Sigmoid colon (tissue), 4 donors: ENCODE data around the gene SEH1L.

ENCODE experiments used
- CTCF ChIP-seq, 4 experiments: fragments of 450-650 bp in 3 of 4; fragments of 200-600 bp in 1 of 4; IDR thresholded peaks; one replicate each; pipeline ENCODE4 v1.5.1; 2016 to 2019; ENCODE audit warnings: antibody characterized with exemption in 4 of 4, mild to moderate bottlenecking in 3 of 4, moderate library complexity in 2 of 4
- POLR2AphosphoS5 ChIP-seq, 4 donors: sonication (generic); formaldehyde crosslinking; IDR thresholded peaks; one replicate each; pipeline ENCODE4 v1.6.1; 2017; ENCODE audit warnings: antibody characterized with exemption in 4 of 4

- TF ChIP-seq CTCF (IDR thresholded peaks at IDR 0.05): no peak
- TF ChIP-seq POLR2AphosphoS5 (IDR thresholded peaks at IDR 0.05): no peak
Observed at GRCh38 chr18:13025233-13025632, 77.4 kb downstream of the SEH1L start.
